Endothelial cell of umbilical vein (primary cell): ENCODE measurements around the gene IGF2BP2. TPM values are rescaled to one million over a fixed set of nuclear protein-coding genes. Genes with fewer than 3 reads are reported as not detected.

ENCODE experiments used
- BruUV-seq: library from RNA; stranded (reverse); fragments of 400-500 nt; replicated peaks from 2 replicates; lab custom pipeline; 2021; lab: Mats Ljungman, UMichigan
- CTCF ChIA-PET: fragments of 300-600, 350-600 bp; sonication (Branson Sonifier 250); formaldehyde crosslinking; loops from one replicate; lab custom pipeline; 2021; ENCODE audit warnings: antibody characterized with exemption, inconsistent platforms; lab: Charles Lee
- POLR2A ChIA-PET: fragments of 300-600, 350-600 bp; sonication (Branson Sonifier 250); formaldehyde crosslinking; loops from one replicate; lab custom pipeline; 2021; ENCODE audit warnings: antibody characterized with exemption, inconsistent platforms; lab: Charles Lee
- DNase-seq: peaks from one replicate; pipeline ENCODE4 v3.0.0-alpha.2; 2011; ENCODE audit warnings: low read depth, low spot score
- FAIRE-seq: peaks from 2 replicates; lab custom pipeline; 2011; peaks lifted over from hg19 to GRCh38; lab: Jason Lieb, UNC
- H2AFZ ChIP-seq: 2 replicates; pipeline ENCODE4 v1.6.0; 2012; ENCODE audit warnings: low read depth, low read length, control low read depth, inconsistent platforms
- H3K27ac ChIP-seq: 2 replicates; pipeline ENCODE4 v1.5.1; 2011; ENCODE audit warnings: low read depth, mild to moderate bottlenecking, control low read depth, low read length, moderate library complexity; ENCODE audit not compliant: insufficient read depth
- H3K27me3 ChIP-seq, 2 experiments: 2 replicates each; pipeline versions ENCODE4 v1.6.0 to v1.6.1; 2011; ENCODE audit warnings: low read length in 2 of 2, mixed read lengths in 1 of 2; ENCODE audit not compliant: control insufficient read depth in 2 of 2, insufficient read depth in 2 of 2
- H3K36me3 ChIP-seq, 2 experiments: 2 replicates in 1 of 2; 3 replicates in 1 of 2; pipeline ENCODE4 v1.5.1; 2011; ENCODE audit warnings: low read length in 2 of 2, mild to moderate bottlenecking in 1 of 2, moderate library complexity in 1 of 2; ENCODE audit not compliant: control insufficient read depth in 2 of 2, insufficient read depth in 2 of 2; ENCODE audit errors: extremely low read depth in 1 of 2
- H3K4me1 ChIP-seq: 3 replicates; pipeline ENCODE4 v1.5.1; 2011; ENCODE audit warnings: mild to moderate bottlenecking, low read length; ENCODE audit not compliant: control insufficient read depth, insufficient read depth; ENCODE audit errors: extremely low read depth
- H3K4me2 ChIP-seq: 2 replicates; pipeline ENCODE4 v1.6.1; 2011; ENCODE audit warnings: low read length, control low read depth, mixed read lengths; ENCODE audit not compliant: insufficient read depth
- H3K4me3 ChIP-seq, 3 experiments: fragments of 200-600 bp in 1 of 3; sonication (generic), shearing (Covaris generic) in 1 of 3; replicated peaks in 1 of 3; 2 replicates each; pipeline ENCODE4 v1.5.1; 2011 to 2016; ENCODE audit warnings: control low read depth in 3 of 3, low read length in 3 of 3, mild to moderate bottlenecking in 2 of 3, inconsistent platforms in 1 of 3, low read depth in 1 of 3, moderate library complexity in 1 of 3; ENCODE audit not compliant: insufficient read depth in 1 of 3
- H3K79me2 ChIP-seq: 2 replicates; pipeline ENCODE4 v1.6.0; 2012; ENCODE audit warnings: low read length, inconsistent platforms; ENCODE audit not compliant: control insufficient read depth, insufficient read depth
- H3K9ac ChIP-seq: replicated peaks from 2 replicates; pipeline ENCODE3; 2011; ENCODE audit warnings: low read length, control low read depth; ENCODE audit not compliant: insufficient read depth; ENCODE audit errors: extremely low read depth
- H3K9me1 ChIP-seq: replicated peaks from 3 replicates; pipeline ENCODE4 v1.6.0; 2011; ENCODE audit warnings: mild to moderate bottlenecking, low read length; ENCODE audit not compliant: control insufficient read depth, insufficient read depth; ENCODE audit errors: extremely low read depth
- H3K9me3 ChIP-seq: replicated peaks from 2 replicates; pipeline ENCODE4 v1.5.1; 2012; ENCODE audit warnings: low read length, inconsistent platforms; ENCODE audit not compliant: control insufficient read depth, insufficient read depth
- H4K20me1 ChIP-seq: replicated peaks from 2 replicates; pipeline ENCODE3; 2011; ENCODE audit warnings: mild to moderate bottlenecking, low read length; ENCODE audit not compliant: control insufficient read depth, insufficient read depth; ENCODE audit errors: extremely low read depth
- CTCF ChIP-seq, 2 donors: IDR thresholded peaks; 1 replicate in 1 of 2; 2 replicates in 1 of 2; pipeline ENCODE4 v1.5.1; 2011; ENCODE audit warnings: low read length in 2 of 2, mild to moderate bottlenecking in 2 of 2, moderate library complexity in 2 of 2, control low read depth in 1 of 2, inconsistent platforms in 1 of 2, low read depth in 1 of 2; ENCODE audit not compliant: insufficient read depth in 1 of 2; ENCODE audit errors: extremely low read depth in 1 of 2
- EZH2 ChIP-seq: IDR thresholded peaks from 2 replicates; pipeline ENCODE4 v1.6.1; 2012; ENCODE audit warnings: borderline replicate concordance, low read depth, mild to moderate bottlenecking, moderate library complexity, low read length, inconsistent platforms; ENCODE audit not compliant: severe bottlenecking
- FOS ChIP-seq: IDR thresholded peaks from 2 replicates; pipeline ENCODE4 v1.6.1; 2011; ENCODE audit warnings: mild to moderate bottlenecking, low read length, moderate library complexity, borderline replicate concordance; ENCODE audit not compliant: insufficient read depth
- GATA2 ChIP-seq: IDR thresholded peaks from 2 replicates; pipeline ENCODE4 v1.7.0; 2011; ENCODE audit warnings: low read depth, mild to moderate bottlenecking, moderate library complexity, mixed read lengths, low read length; ENCODE audit not compliant: insufficient read length, insufficient read depth
- JUN ChIP-seq: IDR thresholded peaks from 2 replicates; pipeline ENCODE4 v1.6.1; 2011; ENCODE audit warnings: borderline replicate concordance, low read depth; ENCODE audit not compliant: insufficient read length, insufficient read depth
- MYC ChIP-seq: IDR thresholded peaks from one replicate; pipeline ENCODE4 v1.6.1; 2011; ENCODE audit warnings: mild to moderate bottlenecking, low read depth, low read length
- POLR2A ChIP-seq: IDR thresholded peaks from 2 replicates; pipeline ENCODE4 v1.6.1; 2012; ENCODE audit warnings: low read depth, mild to moderate bottlenecking, control low read depth, low read length
- POLR2AphosphoS5 ChIP-seq: IDR thresholded peaks from 2 replicates; pipeline ENCODE4 v1.6.1; 2012; ENCODE audit warnings: low read depth, mild to moderate bottlenecking, control low read depth, low read length, moderate library complexity; ENCODE audit not compliant: insufficient read depth
- dilution Hi-C: fragments of 300-500 bp; cut with MboI; formaldehyde crosslinking; loops from one replicate; pipeline ENCODE4 v1.15.0; 2019; ENCODE audit warnings: low sequenced_read_pairs; ENCODE audit not compliant: extremely low pct_ligation_motif_present
- intact Hi-C: fragments of 100-400 bp; cut with micrococcal nuclease; formaldehyde crosslinking; loops from one replicate; pipeline ENCODE4 v1.10.0; 2022
- polyA plus RNA-seq, 4 experiments: library from polyadenylated mRNA; depleted of rRNA in 3 of 4; stranded (reverse) in 3 of 4; unstranded in 1 of 4; fragments of >200 nt; gene quantifications; 2 replicates each; pipeline versions ENCODE4 v1.2.1 to v1.2.3, GENCODE V29; 2011 to 2012; ENCODE audit warnings: missing spikeins in 1 of 4
- total RNA-seq: library from RNA; stranded (reverse); gene quantifications from 2 replicates; pipeline ENCODE4 v1.2.3, GENCODE V29; 2021
- TF ChIP-seq, protein P1 (sequence below): IDR thresholded peaks from 2 replicates; pipeline ENCODE4 v1.6.1; 2011; ENCODE audit not compliant: insufficient read depth, insufficient read length

Gene IGF2BP2
- total and polyA plus RNA-seq, 2 donors (not counting 3 experiments of a cell fraction or from before 2014, with no cell fraction given), result 10.7 to 130 TPM

DNA sequence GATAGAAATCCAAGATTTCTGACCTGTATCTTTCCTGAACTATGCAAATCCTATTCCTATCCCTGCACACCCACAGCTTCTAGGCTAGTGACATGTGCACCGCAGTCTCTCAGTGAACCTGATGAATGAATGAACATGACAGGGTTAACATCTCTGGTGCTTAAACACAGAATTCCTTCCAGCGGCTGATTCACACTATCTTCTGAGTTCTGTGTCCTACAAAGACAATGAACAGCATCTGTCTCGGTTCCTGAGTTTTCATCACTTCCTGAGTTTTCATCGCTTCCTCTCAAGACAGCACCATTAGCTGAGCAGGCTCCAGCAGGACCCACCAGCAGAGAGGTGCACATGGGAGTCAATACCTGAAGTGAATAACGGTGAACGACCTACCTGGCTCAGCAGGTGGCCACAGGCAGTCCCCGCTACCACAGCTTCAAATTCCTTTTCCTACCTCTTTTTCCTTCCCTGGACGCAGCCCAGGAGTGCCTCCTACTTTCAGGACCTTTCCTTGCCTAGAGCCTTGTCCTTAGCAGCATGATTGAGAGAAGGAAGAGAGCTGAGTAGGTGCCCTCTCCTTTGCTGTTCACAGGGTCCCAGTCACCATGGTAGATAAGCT is 113.5 kb downstream of the IGF2BP2 start:
- Histone ChIP-seq H3K9me1 (no peaks in the 10 kb centered on the region), H2AFZ (no peak overlapping the region), H3K9me3 (no peaks in the 10 kb centered on the region), H3K4me3 (no peak overlapping the region), H3K27ac (peak overlapping the region; percentile 61), H3K4me1 (peaks cover 36% of the 10 kb centered on the region), H3K79me2 (peaks cover 83% of the 10 kb centered on the region), H4K20me1 (peaks cover 2% of the 10 kb centered on the region), H3K27me3 (no peaks in the 10 kb centered on the region), H3K9ac (peak overlapping the region; percentile 1), H3K4me2 (peak overlapping the region; percentile 14), H3K36me3 (no peaks in the 10 kb centered on the region)
- TF ChIP-seq, protein P1, sequence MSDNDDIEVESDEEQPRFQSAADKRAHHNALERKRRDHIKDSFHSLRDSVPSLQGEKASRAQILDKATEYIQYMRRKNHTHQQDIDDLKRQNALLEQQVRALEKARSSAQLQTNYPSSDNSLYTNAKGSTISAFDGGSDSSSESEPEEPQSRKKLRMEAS, result no peak
- peak; percentile 43 for TF ChIP-seq POLR2AphosphoS5
- ChIA-PET CTCF (interaction anchor here (1.3 to 4.5 kb wide), 8 partner anchors 9 to 57 kb away, joined by 4 to 26 read pairs (median 8); no protein-coding TSS in a partner anchor), POLR2A (interaction anchor here (0.8 kb wide), 1 partner anchor 22 kb away, joined by 3 read pairs; no protein-coding TSS in a partner anchor)
- intact Hi-C loops (no loop called here), dilution Hi-C loops (no loop called here)
- BruUV-seq, result TSS peak; percentile 24
- DNase-seq (peak; percentile 48), FAIRE-seq (peak; percentile 82)

DNA sequence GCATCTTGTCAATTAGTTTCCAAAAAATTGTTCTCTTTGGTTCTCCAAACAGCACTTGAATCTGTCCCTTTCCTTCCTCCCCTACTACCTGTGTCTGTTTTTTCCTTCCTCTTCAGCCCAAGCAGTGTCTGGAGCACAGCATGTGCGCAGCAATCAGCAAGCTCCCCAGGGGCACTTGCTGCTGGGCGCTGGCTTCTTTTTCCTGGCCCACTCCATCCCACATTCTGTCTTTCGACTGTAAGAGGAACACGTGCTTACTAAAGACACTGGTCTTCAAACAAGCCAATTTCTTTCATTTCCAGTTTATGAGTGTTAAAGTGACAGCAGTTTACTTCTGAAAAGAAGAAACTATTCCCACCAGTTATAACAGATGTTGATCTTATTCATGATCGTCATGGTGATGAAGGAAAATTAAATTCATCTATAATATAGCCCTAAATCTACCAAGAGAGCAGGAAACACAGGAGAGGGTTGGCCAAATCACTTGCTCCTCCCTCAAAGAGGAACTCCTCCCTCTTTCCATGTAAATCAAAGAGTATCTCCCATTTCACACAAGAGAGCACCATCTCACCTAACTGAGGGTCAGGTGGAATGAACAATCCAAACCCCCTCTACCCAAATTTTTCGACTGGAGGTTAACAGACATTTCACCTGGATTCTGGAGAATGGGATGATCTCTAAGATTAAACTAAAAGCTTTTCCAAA is 115.4 kb downstream of the IGF2BP2 start:
- ChIA-PET POLR2A (interaction anchor here (0.6 kb wide), 3 partner anchors 12 to 221 kb away, joined by 3 to 6 read pairs (median 4); no protein-coding TSS in a partner anchor), CTCF (interaction anchor here (0.7 to 4.5 kb wide), 6 partner anchors 8 to 59 kb away, joined by 3 to 26 read pairs (median 10); no protein-coding TSS in a partner anchor)
- Histone ChIP-seq H3K4me3 (no peak overlapping the region), H3K9ac (no peak overlapping the region), H3K4me2 (no peak overlapping the region), H3K27me3 (no peaks in the 10 kb centered on the region), H3K9me1 (no peaks in the 10 kb centered on the region), H3K9me3 (no peaks in the 10 kb centered on the region), H3K36me3 (no peaks in the 10 kb centered on the region), H2AFZ (no peak overlapping the region), H3K79me2 (peaks cover 85% of the 10 kb centered on the region), H3K27ac (no peak overlapping the region), H3K4me1 (peaks cover 35% of the 10 kb centered on the region), H4K20me1 (peaks cover 2% of the 10 kb centered on the region)
- FAIRE-seq (no peak), DNase-seq (no peak)
- TF ChIP-seq JUN, result no peak
- TF ChIP-seq EZH2, result no peak
- no peak for TF ChIP-seq CTCF (IDR thresholded peaks at IDR 0.05; ENCODE audit: extremely low read depth in 1 of 2, insufficient read depth in 1 of 2, low read depth in 1 of 2, low read length in 2 of 2)
- no peak for TF ChIP-seq POLR2AphosphoS5
- no peak for TF ChIP-seq POLR2A
- TF ChIP-seq, protein P1, result no peak
- no peak for TF ChIP-seq MYC
- no peak for TF ChIP-seq GATA2
- no peak for TF ChIP-seq FOS
- no TSS peak for BruUV-seq
- intact Hi-C loops, result no loop called here
- dilution Hi-C loops, result no loop called here
